Prostate gland (tissue), 2 donors: Measurements from ENCODE around the gene BAIAP2. TPM values are rescaled to one million over a fixed set of nuclear protein-coding genes. Genes with fewer than 3 reads are reported as not detected.
A peak's percentile ranks its signal among the peaks of the same experiment; 100 is the strongest.

Experiments
- DNase-seq: peaks from one replicate; pipeline ENCODE4 v3.0.0-alpha.2; 2019; ENCODE audit warnings: low spot score
- H3K27ac ChIP-seq, 2 donors: fragments of 200-600 bp; sonication (generic); 2 replicates each; pipeline ENCODE4 v1.5.1; 2017 to 2019
- H3K27me3 ChIP-seq: fragments of 200-600 bp; sonication (generic); replicated peaks from 2 replicates; pipeline ENCODE4 v1.5.1; 2019; ENCODE audit not compliant: insufficient read depth
- H3K36me3 ChIP-seq, 2 donors: fragments of 200-600 bp; sonication (generic); 1 replicate in 1 of 2; 2 replicates in 1 of 2; pipeline versions ENCODE4 v1.5.1 to v1.8.1; 2017 to 2019
- H3K4me1 ChIP-seq: fragments of 200-600 bp; sonication (generic); replicated peaks from 2 replicates; pipeline ENCODE4 v1.5.1; 2019
- H3K4me3 ChIP-seq, 2 donors: fragments of 200-600 bp; sonication (generic); 2 replicates each; pipeline ENCODE4 v1.5.1; 2017 to 2019
- H3K9me3 ChIP-seq: fragments of 200-600 bp; sonication (generic); 2 replicates; pipeline ENCODE4 v1.5.1; 2017
- POLR2A ChIP-seq: fragments of 450-650 bp; IDR thresholded peaks from one replicate; pipeline ENCODE4 v1.6.1; 2016; ENCODE audit warnings: antibody characterized with exemption, mild to moderate bottlenecking
- POLR2AphosphoS5 ChIP-seq: sonication (generic); formaldehyde crosslinking; IDR thresholded peaks from one replicate; pipeline ENCODE4 v1.6.1; 2017; ENCODE audit warnings: antibody characterized with exemption
- WGBS: methylation state at CpG from one replicate; pipeline ENCODE4 v1.1.5; 2018; 5-methylcytosine and 5-hydroxymethylcytosine counted together
- intact Hi-C: fragments of 100-400 bp; cut with DNase I; formaldehyde crosslinking; loops from one replicate; pipeline ENCODE4 v1.14.2; 2022
- total RNA-seq, 2 donors: library from RNA; depleted of rRNA; stranded (reverse); fragments of >200 nt; gene quantifications; one replicate each; pipeline ENCODE4 v1.1.0, GENCODE V29; 2016
- TF ChIP-seq, protein P1 (sequence below), 4 experiments: fragments of 200-600 bp in 2 of 4; fragments of 450-650 bp in 2 of 4; sonication (generic) in 2 of 4; IDR thresholded peaks; 1 replicate in 3 of 4; 2 replicates in 1 of 4; pipeline ENCODE4 v1.5.1; 2016 to 2019; ENCODE audit warnings: antibody characterized with exemption in 4 of 4, mild to moderate bottlenecking in 2 of 4, moderate library complexity in 2 of 4

BAIAP2 gene
- total RNA-seq, 2 donors from 2014 or later: 125 to 148 TPM

- H3K36me3 ChIP-seq: no peaks in the 10 kb centered on the region
- intact Hi-C loops: no loop called here
- H3K9me3 ChIP-seq: no peaks in the 10 kb centered on the region
- TF ChIP-seq POLR2A: no peak
- no peak for TF ChIP-seq POLR2AphosphoS5
- TF ChIP-seq, protein P1, sequence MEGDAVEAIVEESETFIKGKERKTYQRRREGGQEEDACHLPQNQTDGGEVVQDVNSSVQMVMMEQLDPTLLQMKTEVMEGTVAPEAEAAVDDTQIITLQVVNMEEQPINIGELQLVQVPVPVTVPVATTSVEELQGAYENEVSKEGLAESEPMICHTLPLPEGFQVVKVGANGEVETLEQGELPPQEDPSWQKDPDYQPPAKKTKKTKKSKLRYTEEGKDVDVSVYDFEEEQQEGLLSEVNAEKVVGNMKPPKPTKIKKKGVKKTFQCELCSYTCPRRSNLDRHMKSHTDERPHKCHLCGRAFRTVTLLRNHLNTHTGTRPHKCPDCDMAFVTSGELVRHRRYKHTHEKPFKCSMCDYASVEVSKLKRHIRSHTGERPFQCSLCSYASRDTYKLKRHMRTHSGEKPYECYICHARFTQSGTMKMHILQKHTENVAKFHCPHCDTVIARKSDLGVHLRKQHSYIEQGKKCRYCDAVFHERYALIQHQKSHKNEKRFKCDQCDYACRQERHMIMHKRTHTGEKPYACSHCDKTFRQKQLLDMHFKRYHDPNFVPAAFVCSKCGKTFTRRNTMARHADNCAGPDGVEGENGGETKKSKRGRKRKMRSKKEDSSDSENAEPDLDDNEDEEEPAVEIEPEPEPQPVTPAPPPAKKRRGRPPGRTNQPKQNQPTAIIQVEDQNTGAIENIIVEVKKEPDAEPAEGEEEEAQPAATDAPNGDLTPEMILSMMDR (IDR thresholded peaks at IDR 0.05): no peak
- H3K4me1 ChIP-seq: peaks cover 22% of the 10 kb centered on the region
- no peak overlapping the region for H3K4me3 ChIP-seq
- no peak overlapping the region for H3K27ac ChIP-seq
- DNase-seq: no peak
- 89% methylated on average over 40 of the region's 41 CpGs for WGBS
- H3K27me3 ChIP-seq: no peaks in the 10 kb centered on the region
Observed at GRCh38 chr17:81031566-81032550, 3.1 kb upstream of the BAIAP2 start.

- WGBS: 88% methylated on average over 33 of the region's 34 CpGs
- Histone ChIP-seq H3K27ac (peak overlapping the region; percentile 76 to 95), H3K9me3 (no peaks in the 10 kb centered on the region), H3K27me3 (no peaks in the 10 kb centered on the region), H3K36me3 (no peaks in the 10 kb centered on the region), H3K4me3 (no peak overlapping the region), H3K4me1 (peaks cover 17% of the 10 kb centered on the region)
- no peak for DNase-seq
- intact Hi-C loops: no loop called here
- TF ChIP-seq, protein P1 (IDR thresholded peaks at IDR 0.05): no peak
- TF ChIP-seq POLR2A (no peak), POLR2AphosphoS5 (no peak)
Observed at GRCh38 chr17:81032641-81033480, 2.1 kb upstream of the BAIAP2 start.

DNA sequence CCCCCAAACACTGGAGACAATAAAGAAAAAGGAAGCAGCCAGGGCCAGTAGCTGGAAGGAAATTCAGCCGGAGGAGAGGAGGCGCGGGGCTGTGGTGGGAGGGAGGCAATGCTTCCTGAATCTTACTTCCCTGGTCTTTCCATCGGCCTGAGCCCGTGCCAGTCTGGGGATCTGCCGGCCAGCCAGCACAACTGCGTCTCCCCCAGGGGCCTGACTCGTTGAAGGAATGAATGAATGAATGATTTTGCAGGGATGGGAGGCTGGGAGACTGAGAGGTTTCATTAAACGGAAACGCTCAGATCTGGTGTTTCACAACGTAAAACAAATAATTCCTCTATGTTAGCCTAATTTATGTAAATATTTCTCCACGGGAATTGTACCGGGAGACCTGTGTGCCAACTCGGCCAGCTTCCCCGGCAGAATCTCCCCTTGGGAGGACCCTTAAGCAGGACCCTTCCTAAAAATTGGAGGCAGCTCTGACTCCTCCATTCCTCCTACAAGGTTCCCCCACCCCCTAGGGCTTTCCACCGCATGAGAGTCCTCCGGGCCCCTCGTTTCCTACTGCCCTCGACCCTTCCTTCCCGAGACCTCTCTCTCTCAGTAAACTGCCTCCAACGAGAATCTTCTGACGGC is 1.3 kb upstream of the BAIAP2 start:
- intact Hi-C loops: loop anchor here (2.0 kb wide), 1 partner anchor 63 kb away; no protein-coding TSS in a partner anchor
- Histone ChIP-seq H3K27ac (peak overlapping the region; percentile 76 to 95), H3K4me3 (peak overlapping the region; percentile 65 to 75), H3K36me3 (no peaks in the 10 kb centered on the region), H3K9me3 (no peaks in the 10 kb centered on the region), H3K27me3 (no peaks in the 10 kb centered on the region), H3K4me1 (peaks cover 23% of the 10 kb centered on the region)
- no peak for DNase-seq
- WGBS: 20% methylated on average over 22 of the region's 22 CpGs
- TF ChIP-seq, protein P1 (IDR thresholded peaks at IDR 0.05): no peak
- TF ChIP-seq POLR2A (no peak), POLR2AphosphoS5 (peak; percentile 33)

- TF ChIP-seq, protein P1 (IDR thresholded peaks at IDR 0.05): no peak
- TF ChIP-seq POLR2AphosphoS5 (no peak), POLR2A (no peak)
- intact Hi-C loops: loop anchor here (2.0 kb wide), 1 partner anchor 63 kb away; no protein-coding TSS in a partner anchor
- WGBS: under 1% methylated on average over 46 of the region's 49 CpGs
Observed at GRCh38 chr17:81034168-81034777, 678 bp upstream of the BAIAP2 start.

More at GRCh38 chr17:81034168-81034777, 678 bp upstream of the BAIAP2 start:
- Histone ChIP-seq H3K27me3 (no peaks in the 10 kb centered on the region), H3K27ac (peak overlapping the region; percentile 76 to 95), H3K4me3 (peak overlapping the region; percentile 65 to 75), H3K9me3 (no peaks in the 10 kb centered on the region), H3K36me3 (no peaks in the 10 kb centered on the region), H3K4me1 (peaks cover 28% of the 10 kb centered on the region)
- DNase-seq: no peak
